K562 (cell line): ENCODE results near the gene HAS3.
"Not testable (repeated sequence)": the region's sequence is repeated elsewhere in the genome, so short reads cannot be mapped to it uniquely, and the experiment has no call there.

Source experiments
- ARNT ChIP-seq, 2 experiments: fragments of 450-650 bp; IDR thresholded peaks; 2 replicates each; pipeline ENCODE4 v1.6.1; 2016; ENCODE audit warnings: mild to moderate bottlenecking in 1 of 2
- GABPB1 ChIP-seq: sonication (generic); formaldehyde crosslinking; IDR thresholded peaks from 2 replicates; pipeline ENCODE4 v1.8.0; 2022; ENCODE audit warnings: mild to moderate bottlenecking, missing genetic modification reagents
- RB1 ChIP-seq: fragments of 450-650 bp; IDR thresholded peaks from 2 replicates; pipeline ENCODE4 v1.6.1; 2017; ENCODE audit warnings: low read depth, mild to moderate bottlenecking
- SIN3B ChIP-seq: fragments of 450-650 bp; IDR thresholded peaks from 2 replicates; pipeline ENCODE4 v1.6.1; 2017; ENCODE audit warnings: low read depth, mild to moderate bottlenecking, moderate library complexity
- TARDBP ChIP-seq: fragments of 450-650 bp; IDR thresholded peaks from 2 replicates; pipeline ENCODE4 v1.6.1; 2016
- ZNF143 ChIP-seq: sonication (generic); formaldehyde crosslinking; IDR thresholded peaks from 2 replicates; pipeline ENCODE4 v1.9.0; 2022; ENCODE audit warnings: mild to moderate bottlenecking, missing genetic modification reagents

- TF ChIP-seq SIN3B; RB1; TARDBP; ZNF143; ARNT (IDR thresholded peaks at IDR 0.05); GABPB1 (CRISPR knock-in tag): not testable (repeated sequence)
These were observed 44.2 kb downstream of the HAS3 start for GRCh38 chr16:69149621-69150020.
